Measurements from ENCODE around the gene FYB1. TPM values are rescaled to one million over a fixed set of nuclear protein-coding genes. Genes with fewer than 3 reads are reported as not detected.

The FYB1 gene
- total RNA-seq, 2 donors from 2014 or later, result 95.7 to 153 TPM

DNA sequence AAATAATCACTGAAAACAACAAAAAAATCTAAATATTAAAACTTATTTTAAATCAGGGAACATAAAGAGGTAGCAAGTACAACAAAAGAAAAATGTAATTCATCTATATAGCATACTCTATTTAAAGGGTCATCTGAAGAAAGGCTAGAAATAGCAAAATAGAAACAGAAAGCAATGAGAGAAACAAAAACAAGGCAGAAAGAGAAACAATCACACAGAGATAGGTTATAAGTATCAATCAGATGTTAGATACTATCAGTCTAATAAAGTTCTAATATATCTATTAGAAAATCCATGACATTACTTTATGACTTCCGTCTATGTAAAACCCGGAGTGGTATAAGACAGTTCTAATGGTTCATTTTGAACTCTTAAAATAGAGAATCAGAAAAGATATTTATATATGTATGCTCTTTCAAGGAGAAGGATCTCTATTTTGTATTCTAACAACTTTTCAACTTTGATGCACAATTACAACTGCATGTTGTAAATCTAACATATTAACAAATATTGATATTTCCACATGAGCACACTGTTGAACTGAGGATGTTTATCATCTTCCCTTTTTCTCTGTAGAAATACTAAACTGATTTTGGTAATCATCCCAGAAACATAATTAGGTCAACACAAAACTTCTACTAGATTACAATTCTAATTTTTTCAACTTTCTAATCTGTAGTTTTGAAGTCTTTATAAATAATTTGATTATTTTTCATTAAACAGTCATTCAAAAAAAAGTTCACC is 161.0 kb downstream of the FYB1 start:
- H3K27ac Mint-ChIP-seq, result no peak overlapping the region
- peaks cover 28% of the 10 kb centered on the region for H3K36me3 Mint-ChIP-seq (ENCODE audit: low read depth)
- peak overlapping the region; percentile 41 for H3K4me3 Mint-ChIP-seq
- ATAC-seq (replicated peaks), result no peak
- no peaks in the 10 kb centered on the region for H3K27me3 Mint-ChIP-seq
- H3K4me1 Mint-ChIP-seq, result peaks cover 34% of the 10 kb centered on the region
- H3K9me3 Mint-ChIP-seq, result no peaks in the 10 kb centered on the region

- no peak for ATAC-seq (replicated peaks)
- Mint-ChIP-seq H3K9me3 (no peaks in the 10 kb centered on the region), H3K4me3 (peak overlapping the region; percentile 41), H3K27ac (no peak overlapping the region), H3K4me1 (peaks cover 31% of the 10 kb centered on the region), H3K27me3 (no peaks in the 10 kb centered on the region), H3K36me3 (ENCODE audit: low read depth) (peaks cover 25% of the 10 kb centered on the region)
These were observed 161.6 kb downstream of the FYB1 start for GRCh38 chr5:39057734-39058133.

- H3K4me1 Mint-ChIP-seq, result peaks cover 34% of the 10 kb centered on the region
- ATAC-seq (replicated peaks), result no peak
- no peak overlapping the region for H3K27ac Mint-ChIP-seq
- no peak overlapping the region for H3K4me3 Mint-ChIP-seq
- H3K9me3 Mint-ChIP-seq, result no peaks in the 10 kb centered on the region
- H3K27me3 Mint-ChIP-seq, result no peaks in the 10 kb centered on the region
- peaks cover 20% of the 10 kb centered on the region for H3K36me3 Mint-ChIP-seq (ENCODE audit: low read depth)
These were observed 163.5 kb downstream of the FYB1 start for GRCh38 chr5:39055768-39056398.

Other genes with a start within 250 kb of the FYB1 start
- 10 to 100 TPM; 35.1 to 84.8 TPM for gene RICTOR, start 145.2 kb downstream of the FYB1 start, total RNA-seq
- not detected for gene C9, start 144.9 kb upstream of the FYB1 start, total RNA-seq
- gene DAB2, start 205.4 kb upstream of the FYB1 start, total RNA-seq, result under 1 TPM in 1 of 2 donors, not detected in 1; 0.05 TPM

All from activated T-helper 17 cell treated with anti-CD3 and anti-CD28 coated beads, Interleukin-2, amount 50 U/mL, for 72 hours (primary cell).